Fibroblast of skin of abdomen (primary cell): ENCODE results near the gene PDXDC1.
"Not testable (repeated sequence)": the region's sequence is repeated elsewhere in the genome, so short reads cannot be mapped to it uniquely, and the experiment has no call there.

ENCODE experiments used
- DNase-seq: peaks from one replicate; pipeline ENCODE4 v3.0.0-alpha.2; 2013

The PDXDC1 gene

DNA sequence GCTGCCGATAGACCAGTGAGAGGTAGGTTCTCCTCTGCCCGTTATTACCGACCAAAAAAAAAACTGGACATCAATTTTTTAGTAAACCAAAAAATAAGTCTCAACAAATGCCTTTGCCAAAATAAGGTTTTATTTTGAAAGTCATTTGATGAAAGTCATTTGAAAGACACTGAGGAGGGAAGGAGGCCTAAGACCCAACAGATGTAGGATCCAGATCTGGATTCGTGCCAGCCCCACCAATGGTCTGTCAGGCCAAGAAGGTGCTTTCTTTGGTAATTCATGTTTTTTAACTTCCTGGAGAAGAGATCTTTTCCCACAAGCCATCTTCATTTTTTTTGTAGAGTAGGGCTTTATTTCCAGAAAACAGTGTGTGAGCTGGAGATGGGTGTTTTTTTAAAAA is 62.9 kb downstream of the PDXDC1 start:
- no peak for DNase-seq

DNA sequence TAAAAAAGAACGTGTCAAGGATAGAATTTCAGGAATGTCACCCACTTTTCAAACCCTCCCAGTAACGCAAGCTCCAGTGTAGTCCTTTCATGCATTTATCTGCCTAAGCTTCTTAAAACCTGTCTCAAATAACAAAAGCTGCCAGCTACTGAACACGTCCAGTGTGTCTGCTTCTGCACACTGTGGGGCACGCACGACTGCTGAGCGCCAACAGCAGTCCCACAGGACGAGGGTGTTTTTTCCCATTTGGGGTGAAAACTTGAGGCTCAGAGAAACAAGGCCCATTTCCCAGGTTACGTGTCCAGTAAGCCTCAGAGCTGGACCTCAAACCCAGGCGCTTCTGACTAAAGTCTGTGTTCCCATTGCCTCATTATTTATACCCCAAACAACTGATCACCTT is 63.9 kb downstream of the PDXDC1 start:
- DNase-seq: no peak

DNA sequence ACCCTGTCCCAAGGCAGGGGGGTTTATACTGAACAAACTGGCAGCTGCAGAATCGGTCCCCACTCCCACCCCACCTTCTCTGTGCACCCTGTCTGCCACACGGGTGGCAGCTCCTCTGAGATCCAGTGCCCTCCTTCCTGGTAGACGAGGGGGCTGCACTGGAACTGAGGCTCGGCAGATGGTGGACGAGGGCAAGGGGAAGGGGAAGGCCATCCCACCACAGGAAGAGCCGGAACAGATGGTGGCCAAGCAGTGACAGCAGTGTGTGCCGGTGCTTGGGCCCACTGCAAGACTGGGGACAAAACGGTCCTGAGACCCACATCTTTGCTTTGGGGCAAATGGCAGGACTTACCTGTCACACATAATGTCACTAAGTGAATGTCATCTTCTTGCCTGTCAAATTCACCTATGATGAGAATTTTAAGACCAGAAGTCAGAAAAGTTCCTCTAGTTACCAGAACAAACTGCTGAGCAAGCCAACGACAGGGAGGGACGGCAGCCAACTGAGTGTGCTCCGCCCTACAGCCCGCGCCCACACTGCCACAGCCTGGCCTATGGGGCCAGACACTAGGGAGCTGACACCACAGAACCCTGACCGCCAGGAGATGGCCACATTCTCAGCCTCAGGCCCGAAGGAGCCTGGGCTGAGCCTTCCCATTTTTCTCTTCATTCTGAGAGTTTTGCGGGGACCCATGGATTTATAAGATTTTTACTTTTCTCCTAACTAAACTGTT is 66.6 kb downstream of the PDXDC1 start:
- no peak for DNase-seq

DNA sequence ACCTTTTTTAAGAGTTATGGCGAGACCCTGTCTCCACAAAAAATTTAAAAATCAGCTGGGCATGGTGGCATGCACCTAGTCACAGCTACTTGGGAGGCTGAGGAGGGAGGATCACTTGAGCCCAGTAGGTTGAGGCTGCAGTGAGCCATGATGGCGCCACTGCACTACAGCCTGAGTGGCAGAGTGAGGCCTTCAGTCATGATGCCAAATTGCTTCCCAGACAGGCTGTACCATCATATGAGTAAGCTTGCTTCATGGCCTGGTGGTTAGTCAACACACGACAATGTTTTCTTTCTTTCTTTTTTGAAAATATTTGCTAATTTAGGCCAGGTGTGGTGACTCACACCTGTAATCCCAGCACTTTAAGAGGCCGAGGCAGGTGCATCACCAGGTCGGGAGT is 68.5 kb downstream of the PDXDC1 start:
- DNase-seq: no peak

DNA sequence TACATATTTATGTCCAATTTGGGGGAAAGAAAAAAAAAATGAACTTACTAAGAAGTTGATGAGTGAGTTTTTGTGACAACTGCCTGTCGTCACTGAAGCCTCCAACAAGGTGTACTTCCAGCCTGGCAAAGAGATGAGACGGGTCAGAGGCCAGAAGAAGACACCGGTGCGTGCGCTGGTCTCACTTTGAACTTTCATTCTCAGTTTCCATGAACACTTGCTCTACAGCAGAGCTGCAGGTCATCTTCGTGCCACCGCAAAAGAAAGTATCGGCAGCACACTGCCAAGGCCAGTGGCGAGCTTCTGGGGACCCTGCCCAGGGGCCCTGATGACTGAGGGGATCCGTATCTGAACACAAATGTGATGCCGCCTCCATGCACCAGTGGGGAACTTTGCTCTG is 69.5 kb downstream of the PDXDC1 start:
- DNase-seq: no peak

DNA sequence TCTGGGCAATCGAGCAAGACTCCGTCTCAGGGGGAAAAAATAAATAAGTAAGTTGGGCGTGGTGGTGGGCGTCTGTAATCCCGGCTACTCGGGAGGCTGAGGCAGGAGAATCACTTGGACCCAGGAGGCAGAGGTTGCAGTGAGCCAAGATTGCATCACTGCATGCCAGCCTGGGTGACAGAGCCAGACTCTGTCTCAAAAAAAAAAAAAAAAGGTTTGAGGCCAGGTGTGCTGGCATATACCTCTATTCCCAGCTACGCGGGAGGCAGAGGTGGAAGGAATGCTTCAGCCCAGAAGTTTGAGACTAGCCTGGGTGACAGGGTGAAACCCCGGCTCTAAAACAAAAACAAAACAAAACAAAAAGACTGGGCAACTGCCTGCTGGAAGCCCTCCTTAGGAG is 70.4 kb downstream of the PDXDC1 start:
- DNase-seq: not testable (repeated sequence)

DNA sequence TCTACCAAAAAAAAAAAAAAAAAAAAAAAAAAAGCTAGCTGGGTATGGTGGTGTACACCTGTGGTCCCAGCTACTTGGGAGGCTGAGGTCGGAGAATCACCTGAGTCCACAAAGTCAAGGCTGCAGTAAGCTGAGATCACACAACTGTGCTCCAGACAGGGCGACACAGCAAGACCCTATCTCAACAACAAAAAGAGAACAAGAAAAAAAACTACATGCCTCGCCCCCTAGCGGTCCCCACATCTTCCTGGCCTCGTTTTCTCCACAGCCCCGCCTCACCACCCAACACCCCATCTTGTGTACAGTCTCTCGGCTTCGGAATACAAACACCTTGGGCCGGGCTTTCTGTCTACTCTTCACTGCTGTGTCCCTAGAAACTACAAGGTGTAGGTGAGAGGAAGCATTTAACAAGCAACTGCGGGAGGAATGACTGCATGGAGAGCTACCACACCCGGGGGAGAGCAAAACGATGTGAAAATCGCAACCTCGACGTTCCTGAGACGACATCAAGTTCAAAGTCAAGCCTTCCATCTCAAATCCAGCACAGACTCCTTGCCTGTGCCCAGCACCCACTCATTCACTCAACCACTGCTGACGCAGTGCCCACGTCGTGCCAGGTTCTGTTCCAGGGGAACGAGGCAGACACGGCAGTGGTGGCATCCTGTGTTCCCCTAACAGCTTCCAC is 72.0 kb downstream of the PDXDC1 start:
- DNase-seq: no peak

DNA sequence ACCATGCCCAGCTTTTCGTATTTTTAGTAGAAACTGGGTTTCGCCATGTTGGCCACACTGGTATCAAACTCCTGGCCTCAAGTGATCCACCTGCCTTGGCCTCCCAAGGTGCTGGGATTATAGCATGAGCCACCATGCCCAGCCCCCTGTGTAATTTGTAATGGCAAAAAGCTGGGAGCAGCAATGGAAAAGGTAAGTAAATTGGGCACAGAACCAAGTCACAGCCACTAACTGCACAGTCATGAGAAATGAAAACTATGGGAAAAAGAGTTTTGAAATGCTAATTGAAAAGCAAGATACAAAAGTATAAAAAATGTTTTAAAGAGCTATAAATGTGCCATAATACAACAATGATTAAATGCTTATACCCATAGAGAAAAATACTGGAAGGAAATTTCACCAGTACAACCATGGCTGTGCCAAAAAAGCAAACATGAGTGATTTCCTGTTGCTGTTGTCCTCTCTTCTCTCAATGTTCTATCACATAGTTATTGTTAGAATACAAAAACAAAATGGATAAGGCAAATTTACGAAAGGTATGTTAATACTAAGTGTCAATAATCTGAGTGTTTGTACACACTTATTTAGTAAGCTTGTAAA is 74.9 kb downstream of the PDXDC1 start:
- DNase-seq: no peak

DNA sequence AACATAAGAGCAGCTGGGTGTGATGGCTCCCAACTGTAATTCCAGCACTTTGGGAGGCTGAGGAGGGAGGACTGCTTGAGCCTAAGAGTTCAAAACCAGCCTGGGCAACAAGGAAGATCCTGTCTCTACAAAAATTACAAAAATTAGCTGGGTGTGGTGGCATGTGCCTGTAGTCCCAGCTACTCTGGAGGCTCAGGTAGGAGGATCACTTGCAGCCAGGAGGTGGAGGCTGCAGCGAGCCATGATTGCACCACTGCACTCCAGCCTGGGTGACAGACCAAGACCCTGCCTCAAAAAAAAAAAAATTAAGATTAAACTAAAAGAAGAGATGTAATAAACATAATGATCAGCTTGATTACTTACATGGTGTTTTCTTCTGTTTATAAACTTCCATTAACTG is 75.6 kb downstream of the PDXDC1 start:
- DNase-seq: not testable (repeated sequence)

DNA sequence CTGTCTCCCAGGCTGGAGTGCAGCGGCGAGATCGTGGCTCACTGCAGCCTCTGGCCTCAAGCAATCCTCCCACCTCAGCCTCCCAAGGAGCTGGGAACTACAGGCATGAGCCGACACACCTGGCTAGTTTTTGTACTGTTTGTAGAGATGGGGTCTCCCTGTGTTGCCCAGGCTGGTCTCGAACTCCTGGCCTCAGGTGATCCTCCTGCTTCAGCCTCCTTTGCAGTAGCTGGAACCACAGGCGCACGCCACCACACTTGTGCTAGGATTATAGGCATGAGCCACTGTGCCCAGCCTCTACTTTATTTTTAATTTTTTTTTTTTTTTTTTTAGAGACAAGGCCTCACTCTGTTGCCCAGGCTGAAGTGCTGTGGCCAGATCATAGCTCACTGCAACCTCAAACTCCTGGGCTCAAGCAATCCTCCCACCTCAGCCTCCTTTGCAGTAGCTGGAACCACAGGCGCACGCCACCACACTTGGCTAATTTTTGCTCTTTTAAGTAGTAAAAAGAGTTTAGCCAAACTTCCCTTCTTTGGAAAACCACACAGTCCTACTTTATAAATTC is 76.6 kb downstream of the PDXDC1 start:
- DNase-seq: no peak

DNA sequence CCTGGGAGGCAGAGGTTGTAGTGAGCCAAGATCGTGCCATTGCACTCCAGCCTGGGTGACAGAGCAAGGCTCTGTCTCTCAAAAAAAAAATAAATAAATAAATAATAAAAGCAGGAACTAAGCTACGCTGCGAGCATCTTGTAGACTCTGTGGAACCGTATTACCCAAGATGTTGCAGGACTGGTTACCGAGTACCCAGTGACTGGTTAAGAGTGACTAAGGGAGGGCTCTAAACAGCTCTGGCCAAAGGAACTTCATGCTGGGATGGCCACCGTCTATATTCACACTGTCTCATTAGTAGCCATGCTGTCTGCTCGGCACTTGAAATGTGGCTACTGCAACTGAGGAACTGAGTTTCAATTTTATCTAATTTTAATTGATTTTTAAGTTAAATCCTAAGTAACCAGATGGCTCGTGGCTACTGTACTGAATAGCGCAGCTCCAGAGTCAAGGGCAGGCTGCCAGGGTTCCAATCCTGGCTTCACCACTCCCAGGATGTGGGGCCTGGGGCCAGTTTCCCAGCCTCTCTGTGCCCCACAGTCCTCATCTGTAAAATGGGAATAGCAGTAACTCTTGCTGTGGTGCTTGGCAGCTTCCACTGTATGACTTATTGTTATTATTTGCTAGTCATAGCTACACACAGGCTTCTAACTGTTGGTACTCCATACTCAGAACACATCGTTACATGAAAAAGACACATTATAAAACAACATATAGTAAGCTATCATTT is 78.1 kb downstream of the PDXDC1 start:
- DNase-seq: no peak

DNA sequence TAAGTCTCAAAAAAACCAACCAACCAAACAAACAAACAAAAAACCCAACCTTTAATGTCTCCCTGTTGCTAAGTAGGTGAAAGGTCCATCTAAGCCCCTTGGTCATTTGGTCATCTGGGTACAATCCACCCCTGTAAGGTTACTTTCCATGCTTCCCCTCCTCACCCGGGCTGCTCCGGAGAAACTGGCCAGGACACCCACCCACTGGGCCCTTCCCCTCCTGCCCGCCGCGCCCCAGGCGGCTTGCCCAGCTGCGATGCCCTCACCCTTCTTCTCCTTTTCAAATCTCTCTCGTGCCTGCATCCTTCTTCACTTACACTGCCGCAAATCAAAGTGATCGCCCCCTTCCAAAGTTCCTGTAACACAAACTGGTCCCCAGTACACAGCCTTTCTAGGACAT is 79.1 kb downstream of the PDXDC1 start:
- no peak for DNase-seq

DNA sequence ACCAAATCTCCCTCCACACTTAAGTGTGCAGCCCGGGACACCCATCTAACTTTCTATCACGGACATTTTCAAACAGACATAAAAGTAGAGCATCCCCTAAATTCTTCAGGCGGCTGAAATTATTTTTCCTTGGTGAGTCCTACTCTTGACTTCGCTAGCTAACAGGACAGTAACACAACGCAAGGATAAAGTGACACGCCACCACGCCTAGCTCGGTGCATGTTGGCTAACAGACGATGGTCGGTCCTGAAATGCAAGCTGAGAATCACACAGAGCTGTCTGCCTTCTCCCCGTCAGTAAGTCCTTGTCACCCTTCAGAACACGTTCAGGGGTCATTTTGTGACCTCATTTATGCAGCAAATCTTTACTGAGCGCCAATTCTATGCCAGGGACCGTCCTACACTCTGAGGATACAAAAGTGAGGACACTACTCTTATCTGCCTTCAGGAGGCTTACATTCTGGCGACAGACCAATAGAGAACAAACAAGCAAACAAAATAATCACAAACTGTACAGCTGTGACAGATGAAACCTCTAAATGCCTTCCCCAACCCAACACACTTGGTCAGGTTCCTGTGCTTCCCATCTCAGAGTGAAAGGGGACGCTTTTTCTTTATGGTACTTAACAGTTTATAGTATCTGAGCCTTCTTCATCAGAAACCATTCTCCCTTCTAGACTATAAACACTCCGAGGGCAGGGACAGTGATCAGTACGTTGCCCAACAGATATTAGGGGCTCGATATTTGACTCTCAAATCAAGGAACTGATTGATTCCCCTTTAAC is 79.7 kb downstream of the PDXDC1 start:
- no peak for DNase-seq

DNA sequence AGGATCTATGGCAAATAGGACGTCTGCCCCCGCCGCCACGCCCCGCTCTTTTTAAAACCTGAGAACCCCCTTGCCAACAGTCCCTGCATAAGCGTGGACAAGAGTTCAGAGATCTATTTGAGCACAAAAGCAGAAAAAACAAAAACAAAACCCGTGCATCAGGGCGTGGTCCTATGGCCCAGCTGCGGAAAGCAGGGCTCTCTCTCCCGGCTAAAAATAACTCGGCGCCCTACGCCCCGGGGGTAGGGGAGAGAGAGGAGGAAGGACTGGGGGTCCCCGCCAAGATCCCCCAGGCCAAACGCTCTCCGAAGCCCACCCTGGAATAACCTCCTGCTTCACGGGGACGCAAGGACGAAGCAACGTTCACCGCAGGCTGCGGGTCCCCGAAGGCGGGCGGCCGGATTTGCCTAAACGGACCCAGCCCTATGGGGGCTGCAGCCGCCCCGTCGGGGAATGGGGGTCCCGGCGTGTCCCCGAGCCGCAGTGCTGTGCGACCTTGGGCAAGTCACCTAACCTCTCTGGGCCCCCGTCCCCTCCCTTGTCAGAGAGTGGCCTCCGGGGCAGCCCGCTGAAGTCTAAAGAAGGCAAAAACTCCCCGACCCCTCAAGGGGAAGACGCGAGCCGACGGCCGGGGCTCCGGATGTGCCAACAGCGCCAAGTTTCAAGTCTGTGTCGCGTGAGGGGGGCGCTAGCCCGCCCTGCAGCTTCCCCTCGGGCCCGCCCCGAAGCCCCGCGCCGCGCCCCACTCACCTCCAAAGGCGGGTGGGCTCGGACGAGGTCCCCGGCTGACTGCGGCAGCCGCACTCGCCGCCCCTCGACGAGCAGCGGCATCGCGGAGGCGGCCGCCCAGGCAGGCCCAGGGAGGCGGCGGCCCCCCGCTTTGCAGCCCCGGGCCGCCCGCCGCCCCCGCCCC is 80.6 kb downstream of the PDXDC1 start:
- DNase-seq: no peak

DNA sequence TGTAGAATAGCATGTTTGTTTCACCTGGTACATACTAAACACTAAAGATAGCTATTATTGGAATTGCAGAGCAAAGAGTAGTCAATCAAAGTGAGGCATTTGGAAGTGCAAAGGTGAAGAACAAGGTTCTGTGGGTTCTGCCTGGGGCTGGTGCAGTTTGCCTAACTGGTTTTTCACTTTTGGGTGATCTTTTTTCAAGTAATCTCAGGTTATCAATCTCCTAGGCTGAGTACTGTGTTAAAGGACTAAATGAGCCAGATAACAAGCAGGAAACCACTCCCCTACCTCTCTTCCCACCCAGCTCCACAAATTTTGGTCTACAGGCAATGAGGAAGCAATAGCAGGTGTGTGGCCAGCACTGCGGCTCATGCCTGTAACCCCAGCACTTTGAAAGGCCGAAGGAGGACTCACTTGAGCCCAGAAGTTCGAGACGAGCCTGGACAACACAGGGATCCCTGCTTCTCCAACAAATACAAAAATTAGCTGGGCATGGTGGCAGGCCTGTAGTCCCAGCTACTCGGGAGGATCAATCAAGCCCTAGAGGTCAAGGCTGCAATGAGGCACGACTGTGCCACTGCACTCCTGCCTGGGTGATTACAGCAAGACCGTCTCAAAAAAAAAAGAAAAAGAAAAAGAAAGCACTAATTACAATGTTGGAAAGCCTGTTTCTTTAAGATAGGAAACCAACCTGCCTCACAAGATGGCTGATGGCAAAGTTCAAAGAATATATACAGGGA is 83.0 kb downstream of the PDXDC1 start:
- DNase-seq: no peak

DNA sequence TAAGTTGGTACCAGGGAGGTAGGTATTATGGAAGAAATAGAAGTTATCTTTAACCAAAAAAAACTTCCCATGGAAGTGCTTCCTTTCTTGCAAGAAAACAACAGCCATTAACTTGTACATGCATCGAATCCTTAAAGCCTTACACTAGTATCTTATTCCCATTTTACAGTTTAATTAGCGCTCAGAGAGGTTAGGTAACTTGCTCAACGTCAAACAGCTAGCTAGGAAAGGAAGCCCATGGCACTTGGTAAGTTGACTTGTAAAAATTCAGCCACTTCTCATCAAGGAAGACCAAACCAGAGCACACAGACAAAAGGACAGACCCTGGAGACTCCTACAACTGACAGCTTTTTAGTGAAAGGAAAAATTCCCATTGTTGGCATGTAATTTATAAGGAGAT is 84.5 kb downstream of the PDXDC1 start:
- DNase-seq: no peak

DNA sequence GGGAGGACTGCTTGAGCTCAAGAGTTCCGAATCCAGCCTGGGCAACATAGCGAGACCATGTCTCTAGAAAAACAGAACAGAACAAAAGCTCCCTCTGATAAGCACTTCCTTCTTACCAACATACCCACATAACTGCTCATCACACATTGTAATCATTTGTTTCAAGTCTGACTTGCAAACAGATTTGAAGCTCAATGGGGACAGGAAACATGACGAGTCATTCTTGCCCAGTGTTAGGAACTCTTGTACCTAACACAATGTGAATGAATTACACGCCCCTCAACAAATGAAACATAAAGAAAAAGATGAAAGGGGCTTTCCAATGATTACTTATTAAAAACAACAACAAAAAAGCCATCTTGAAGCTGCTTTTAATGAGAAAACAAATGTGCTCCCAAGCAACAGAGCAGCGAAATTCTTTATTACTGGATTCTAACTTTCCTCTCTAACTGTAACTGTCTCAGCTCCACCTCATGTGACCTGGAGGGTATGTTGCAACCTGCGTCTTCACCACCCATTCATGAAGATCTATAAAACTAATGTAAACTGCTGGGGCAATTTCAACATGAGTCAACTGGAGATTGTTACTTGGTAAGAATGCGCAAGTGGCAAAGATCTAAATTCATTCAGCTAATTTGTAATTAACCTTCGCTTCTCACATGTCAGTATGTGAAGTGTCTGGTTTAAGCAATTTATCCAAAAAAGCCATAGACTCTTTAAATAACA is 87.4 kb downstream of the PDXDC1 start:
- not testable (repeated sequence) for DNase-seq

DNA sequence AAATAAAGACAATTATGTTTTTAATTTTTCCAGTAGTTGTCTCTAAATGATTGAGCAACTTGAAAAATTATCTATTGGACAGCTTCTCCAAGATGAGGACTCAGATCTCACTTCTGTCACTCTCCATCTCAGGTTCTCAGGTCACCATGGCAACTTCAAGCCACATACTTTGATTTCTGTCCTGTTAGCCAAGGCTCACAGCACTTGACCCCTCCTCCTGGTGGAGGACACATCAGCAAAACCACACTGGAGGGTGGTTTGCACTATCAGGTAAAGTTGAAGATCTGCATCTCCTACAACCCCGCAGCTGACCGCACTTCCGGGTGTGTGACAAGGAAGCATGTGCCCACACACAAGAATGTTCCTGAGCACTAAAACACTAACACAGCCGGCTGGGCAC is 91.1 kb downstream of the PDXDC1 start:
- DNase-seq: not testable (repeated sequence)

DNA sequence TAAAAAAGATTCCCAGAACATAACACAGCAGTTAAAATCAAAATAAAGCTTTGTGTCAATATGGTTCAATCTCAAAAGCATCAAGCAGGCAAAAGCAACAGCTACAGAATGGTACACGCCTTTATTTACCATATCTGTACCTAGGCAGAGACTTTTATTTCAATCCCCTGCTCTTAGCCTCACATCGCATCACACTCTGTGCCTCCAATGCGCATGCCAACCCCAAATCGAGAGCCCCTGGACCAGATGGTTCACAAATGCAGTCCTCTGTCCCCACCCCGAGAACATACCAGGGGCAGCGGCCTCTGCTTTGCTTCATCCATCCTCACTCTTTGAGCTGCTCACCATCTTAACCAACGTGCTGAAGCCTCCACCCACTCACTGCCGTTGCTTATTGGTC is 91.9 kb downstream of the PDXDC1 start:
- DNase-seq: not testable (repeated sequence)

DNA sequence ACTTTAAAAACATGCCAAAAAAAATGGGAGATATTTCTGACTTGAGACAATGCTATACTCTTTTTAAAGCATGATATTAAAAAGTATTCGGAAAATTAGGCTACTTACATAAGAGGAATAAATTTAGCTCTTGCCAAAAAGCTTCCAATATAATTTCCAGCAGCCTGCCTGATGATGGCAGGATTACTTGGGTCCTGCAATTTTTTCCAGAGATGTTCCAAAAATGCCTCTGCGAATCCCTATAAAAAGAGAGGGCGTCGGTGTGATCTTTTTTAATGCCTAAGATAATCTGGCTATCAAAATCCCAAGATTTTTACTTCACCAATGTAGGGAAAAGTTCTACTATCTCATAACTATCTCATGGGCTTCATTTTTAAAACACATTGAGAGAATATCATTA is 96.2 kb downstream of the PDXDC1 start:
- DNase-seq: not testable (repeated sequence)
